Measurements from ENCODE around the gene WNK2.
A peak's percentile ranks its signal among the peaks of the same experiment; 100 is the strongest.

- TF ChIP-seq CTCF (IDR thresholded peaks at IDR 0.05) (peak; percentile 99), EZH2 (IDR thresholded peaks at IDR 0.05) (no peak)
Measured at GRCh38 chr9:93159601-93160471, 24.1 kb upstream of the WNK2 start.

All from neural progenitor cell (in vitro differentiated cells).